Globus pallidus (tissue), 1 donor: ENCODE data around the gene ELK1.
A peak's percentile ranks its signal among the peaks of the same experiment; 100 is the strongest.

ENCODE experiments used
- DNase-seq: peaks from one replicate; pipeline ENCODE4 v3.0.0-alpha.2; 2015; ENCODE audit warnings: low spot score

Gene ELK1

DNA sequence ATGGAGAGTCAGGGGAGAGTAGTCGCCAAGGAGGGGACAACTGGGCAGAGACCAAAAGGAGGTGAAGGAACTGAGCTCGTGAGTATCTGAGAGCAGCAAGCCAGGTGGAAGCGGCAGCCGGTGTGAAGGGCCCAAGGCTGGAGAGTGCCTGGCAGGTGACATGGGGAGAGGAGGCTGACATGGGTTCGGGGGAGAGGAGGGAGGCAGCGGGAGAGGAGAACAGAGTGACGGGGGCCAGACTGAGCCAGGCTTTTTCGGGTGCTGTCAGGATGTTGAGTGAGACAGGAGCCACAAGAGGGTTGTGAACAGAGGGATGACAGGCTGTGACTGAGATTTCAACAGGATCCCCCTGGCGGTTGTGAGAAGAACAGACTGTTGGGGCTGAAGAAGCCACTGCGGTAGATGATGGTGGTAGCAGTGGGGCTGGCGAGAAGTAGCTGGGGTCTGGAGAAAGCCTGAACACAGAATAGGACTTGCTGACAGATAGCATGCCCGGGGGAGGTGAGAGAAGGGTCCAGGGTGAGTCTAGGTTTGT lies 5.7 kb downstream of the ELK1 start:
- DNase-seq = no peak

DNA sequence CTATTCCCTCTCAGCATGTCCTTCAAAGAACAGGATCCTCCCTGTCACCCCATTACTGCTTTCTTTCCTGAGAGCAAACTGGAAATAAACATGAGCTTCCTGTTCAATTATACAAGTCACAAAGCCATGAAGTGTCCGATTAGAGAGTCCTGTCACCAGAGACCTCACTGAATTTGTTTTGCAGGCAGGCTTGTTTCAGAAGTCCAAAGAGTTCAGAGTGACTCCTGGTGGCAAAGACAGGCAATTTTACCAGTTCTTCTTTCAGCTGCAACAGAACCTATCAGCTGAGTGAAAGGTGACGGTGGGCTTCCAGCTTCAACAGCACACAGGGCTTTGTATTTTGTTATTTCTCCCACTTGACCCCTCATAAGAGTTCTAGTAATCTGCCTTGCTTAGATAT lies 6.4 kb downstream of the ELK1 start:
- no peak for DNase-seq

DNA sequence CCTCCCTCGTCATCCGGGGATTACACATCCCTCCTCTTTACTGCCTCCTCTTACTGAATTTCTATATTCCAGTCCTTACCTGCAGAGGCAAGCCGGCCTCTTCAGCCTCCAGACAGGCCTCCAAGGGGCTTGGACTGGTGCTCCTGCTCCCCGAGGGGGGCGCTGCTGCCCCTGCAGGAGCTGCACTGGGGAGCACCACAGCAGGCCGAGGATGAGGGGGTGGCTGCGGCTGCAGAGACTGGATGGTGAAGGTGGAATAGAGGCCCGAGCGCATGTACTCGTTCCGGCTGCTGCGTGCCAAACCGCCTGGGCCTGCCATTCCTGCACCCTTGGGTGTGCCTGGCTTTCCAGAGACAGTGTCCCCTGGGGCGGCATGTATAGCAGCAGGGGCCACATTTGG lies 11.5 kb downstream of the ELK1 start:
- DNase-seq = no peak

DNA sequence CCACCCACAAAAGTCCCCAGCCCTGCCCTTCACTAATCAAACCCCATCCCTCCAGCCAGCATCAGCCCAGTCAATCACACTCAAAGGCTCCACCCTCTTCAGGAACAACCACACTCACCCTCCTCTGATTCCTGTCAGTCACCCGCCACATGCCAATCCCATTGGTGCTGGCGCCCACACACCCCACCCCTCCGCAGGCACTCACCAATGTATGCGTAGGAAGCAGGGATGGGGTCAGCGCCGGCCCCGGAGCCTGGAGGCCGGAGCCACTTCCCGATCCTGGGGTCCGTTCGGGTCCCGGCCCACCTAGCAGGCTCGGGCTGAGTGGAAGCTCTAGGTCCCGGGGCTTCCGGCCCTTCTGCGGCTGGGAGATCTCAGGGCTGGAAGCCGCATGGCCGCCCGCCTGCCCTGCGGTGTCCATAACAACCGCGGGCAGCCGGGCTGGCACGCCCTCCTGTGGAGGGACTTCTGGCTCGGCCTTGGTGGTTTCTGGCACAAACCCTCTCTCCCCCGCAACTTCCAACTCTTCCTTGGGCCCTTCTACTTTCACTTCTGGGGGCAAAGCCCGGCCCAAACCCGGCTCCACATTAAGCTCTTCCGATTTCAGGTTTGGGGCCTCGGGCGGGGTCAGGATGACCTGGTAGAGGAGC lies 12.7 kb downstream of the ELK1 start:
- peak; percentile 52 for DNase-seq

DNA sequence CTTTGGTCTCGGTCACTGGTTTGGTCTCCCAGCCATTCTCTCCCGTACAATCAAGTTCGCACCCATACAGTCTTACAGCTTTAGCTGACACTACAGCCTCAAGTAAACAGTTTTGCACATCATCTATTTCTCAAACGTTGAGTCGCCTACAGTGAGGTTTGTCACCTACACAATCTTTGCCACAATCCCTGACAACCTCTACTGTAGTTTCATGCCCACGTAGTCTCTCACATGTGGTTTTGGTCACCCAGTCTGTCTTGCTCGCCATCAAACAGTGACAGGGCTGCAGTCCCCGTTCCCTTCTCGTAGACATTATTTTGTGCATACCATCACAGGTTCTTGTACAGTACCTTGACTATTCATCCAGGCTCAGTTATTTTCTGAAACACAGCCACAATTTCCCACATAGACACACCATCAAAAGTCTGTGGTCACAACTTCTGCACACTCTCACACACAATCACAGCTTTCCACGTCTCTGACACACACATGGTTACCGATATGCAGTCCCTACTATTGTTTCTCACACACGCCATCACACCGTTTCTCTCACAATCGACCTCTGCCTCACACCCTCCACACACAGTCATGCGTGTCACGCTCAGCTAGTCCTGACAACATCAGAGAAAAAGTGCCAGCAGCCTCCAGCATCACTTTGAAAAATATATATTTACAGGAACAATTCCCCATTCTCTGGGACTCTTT lies 15.3 kb downstream of the ELK1 start:
- no peak for DNase-seq

DNA sequence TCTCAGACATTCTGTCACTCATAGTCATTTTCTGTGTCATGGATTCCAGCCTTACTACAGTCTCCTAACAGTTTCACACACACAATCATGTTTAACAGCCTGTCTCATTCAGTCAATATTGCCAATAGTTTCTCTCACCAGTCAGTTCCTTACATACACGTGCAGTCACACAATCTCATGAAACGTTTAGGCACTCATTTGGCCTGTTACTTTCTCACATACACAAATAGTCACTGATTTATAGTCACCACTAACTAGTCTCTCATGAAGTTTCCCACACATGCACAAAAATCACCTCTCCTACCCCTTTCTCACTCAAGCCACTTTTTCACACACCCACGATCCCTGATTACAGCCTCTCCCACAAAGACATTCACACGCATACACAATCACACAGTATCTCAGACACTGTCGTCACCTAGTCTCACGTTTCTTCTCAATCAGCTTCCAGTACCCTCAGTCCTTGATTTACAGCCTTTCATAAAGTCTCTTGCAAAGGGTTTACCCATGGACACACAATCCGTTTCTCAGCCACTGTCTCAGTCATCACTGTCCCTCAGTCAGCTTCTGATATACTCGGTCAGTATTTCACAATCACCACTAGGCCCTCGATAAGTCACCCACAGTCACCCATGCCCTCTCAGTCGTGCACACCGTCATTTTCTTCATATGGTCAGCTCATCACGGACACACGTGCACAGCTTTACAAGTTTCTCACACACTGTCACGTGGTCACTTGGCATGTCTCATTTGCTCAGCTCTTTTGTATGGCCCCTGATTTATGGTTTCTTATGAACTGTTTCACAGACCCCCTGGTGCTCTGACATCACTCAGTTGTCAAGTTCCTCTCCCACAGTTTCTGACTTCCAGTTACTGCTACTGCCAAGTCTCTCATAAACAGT lies 16.4 kb downstream of the ELK1 start:
- no peak for DNase-seq

DNA sequence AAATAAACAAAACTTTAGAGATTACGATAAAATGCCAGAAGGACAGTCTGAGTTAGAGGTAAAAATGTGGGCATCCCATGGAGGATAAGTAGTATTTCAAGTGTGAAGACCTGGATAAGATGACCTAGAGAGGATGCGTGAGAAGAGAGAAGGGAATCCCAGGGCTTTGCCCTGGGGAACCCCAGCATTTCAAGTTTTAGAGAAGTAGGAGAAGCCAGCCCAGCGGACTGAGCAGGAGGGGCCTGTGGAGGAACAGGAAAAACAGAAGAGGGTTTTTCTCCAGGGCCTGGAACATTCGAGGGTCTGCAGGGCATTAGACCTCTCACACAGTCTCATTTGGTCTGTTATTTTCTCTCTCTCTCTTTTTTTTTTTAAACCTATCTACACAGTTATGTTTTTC lies 17.7 kb downstream of the ELK1 start:
- DNase-seq = no peak

DNA sequence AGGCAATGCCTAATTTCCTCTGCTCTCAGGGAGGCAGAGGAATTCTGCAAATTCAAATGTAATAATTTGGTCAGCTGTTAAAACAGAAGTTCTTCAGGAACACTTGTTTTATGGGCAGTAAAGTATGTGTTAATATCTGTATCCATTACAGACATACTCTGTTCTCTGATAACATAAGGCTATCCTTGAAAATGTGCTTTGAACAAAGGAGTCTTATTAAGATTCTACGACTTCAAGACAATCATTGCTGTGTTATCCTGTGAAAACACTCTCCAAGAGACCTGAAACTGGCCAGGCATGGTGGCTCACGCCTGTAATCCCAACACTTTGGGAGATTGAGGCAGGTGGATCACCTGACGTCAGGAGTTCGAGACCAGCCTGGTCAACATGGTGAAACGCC lies 18.7 kb downstream of the ELK1 start:
- DNase-seq = no peak

DNA sequence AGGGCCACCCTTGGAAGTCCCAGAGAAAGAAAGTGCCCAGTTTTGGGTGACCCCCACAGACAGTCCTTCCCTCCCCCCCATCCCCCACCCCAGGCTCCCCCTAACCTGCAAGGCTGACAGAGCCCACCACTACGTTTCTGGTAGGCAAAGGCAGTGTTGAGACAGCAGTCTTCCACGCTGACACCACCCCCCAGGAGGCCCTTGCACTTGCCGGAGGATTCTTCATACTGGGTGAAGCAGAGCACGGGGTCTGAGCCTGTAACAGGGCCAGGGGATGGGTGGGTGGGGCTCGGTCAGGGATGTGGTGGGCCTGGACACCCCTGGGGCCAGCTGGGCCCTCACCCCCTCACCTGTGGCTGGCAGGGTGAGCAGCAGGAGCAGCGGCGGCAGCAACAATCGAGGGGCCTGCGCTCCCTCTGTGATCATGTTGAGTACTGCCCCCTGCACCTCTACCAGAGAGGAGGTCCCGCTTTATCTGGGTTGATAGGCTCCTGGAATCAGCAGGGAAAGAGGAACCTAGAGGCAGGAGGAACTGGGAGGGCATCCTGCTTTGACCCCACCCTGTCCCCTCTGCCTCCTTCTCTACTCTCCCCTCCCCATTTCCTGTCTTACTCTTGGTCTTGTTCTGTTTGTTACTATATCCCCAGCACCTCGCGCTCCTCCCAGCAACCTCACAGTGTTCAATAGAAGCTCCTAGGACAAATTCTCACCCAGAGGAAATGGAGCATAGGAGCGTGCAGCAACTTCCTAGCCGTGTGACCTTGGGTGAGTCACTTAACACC lies 20.8 kb downstream of the ELK1 start, which contains the start of gene CFP:
Gene CFP, minus strand, starts transcription at position 512 of the 782 bp plus-strand sequence. Its CDS starts 86 bp downstream, at position 426.
- no peak for DNase-seq

DNA sequence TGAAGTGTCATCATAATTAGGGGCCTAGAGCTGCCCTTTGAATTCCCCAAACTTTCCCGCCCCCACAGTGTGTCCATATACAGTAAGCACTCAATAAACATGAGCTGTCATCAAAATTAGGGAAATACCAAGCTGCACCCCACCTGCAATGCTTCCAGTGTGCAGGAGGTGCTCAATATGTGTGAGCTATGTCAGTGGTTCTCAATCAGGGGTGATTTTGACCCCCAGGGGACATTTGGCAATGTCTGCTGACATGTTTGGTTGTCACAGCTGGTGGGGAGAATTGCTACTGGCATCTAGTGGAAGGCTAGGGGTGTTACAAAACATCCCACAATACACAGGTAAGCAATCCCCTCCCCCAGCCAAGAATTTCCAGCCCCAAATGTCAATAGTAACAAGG lies 21.4 kb downstream of the ELK1 start:
- no peak for DNase-seq

DNA sequence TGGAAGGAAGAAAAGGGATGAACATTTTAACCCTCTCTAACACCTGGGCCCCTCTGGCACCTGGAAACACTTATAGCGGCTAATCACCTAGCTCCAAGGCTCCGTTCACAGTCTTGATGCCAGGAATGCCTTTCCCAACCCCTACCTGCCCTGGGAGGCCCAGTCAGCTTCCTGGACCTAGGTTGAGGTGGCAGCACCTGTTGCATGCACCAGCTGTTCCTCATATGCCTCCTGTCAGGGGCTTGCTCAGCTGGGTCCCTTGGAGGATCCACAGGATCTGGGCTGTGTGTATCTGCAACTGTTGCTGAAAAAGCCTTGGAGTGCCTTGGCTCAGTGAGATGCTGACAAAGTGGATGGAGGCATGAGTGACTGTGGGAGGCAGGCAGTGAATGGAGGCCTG lies 25.0 kb downstream of the ELK1 start:
- no peak for DNase-seq

DNA sequence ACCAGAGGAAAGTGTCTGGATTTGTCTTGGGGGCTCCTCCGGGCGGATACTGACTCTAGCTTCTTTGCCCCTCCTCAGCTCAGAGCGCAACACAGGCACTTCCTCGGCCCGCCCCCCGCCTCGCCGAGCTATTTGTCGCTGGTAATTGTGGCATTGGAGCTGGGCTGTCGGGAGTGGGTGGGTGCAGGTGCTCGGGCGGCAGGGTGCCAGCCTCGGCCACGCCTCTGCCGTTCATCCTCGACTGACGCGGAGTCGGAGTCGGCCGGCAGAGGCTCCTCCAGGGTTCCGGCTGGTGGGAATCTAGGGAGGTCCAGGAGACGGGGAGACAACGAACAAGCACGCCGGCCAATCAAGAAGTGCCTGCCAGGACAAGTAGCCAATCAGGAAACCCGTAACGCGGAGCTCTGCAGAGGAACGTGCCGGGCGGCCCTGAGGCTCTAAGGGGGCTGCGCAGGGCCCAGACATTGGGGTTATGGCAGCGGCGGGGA lies 26.8 kb downstream of the ELK1 start:
- DNase-seq = no peak

DNA sequence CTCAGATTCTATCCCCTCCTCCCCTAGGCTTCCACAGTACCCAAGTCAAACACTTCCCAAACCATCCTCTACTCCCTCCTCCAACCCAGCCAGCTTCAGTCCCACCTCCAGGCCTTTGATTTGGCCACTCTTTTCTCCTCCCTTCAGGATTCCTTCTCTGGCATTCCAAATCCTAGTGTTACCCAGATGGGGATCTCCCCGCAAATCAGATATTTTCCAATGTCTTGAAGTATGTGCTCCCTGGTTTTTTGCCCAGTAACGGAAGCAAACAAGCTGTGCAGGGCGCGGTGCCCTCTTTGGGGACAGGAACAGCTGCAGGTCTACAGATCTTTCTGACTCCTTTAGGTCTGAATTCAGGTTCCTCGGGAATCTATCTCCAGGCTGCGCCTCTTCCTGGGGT lies 28.5 kb downstream of the ELK1 start:
- no peak for DNase-seq

DNA sequence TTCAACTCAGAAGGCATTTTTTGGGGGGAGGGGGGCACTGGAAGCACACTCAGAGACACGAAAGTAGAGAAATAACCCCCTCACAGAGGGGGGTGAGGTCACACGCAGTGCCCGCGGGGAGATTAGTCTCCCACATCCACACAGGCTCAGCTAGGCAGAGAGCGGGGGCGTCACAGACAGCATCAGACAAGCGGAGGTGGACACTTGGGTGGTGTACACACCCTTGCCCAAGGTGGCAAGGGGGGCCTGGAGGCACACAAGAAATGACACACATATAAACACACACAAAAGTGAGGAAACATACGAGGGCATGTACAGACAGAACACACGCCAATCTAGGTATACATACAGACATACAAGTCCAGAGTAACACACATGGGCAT lies 30.1 kb downstream of the ELK1 start:
- DNase-seq = no peak

DNA sequence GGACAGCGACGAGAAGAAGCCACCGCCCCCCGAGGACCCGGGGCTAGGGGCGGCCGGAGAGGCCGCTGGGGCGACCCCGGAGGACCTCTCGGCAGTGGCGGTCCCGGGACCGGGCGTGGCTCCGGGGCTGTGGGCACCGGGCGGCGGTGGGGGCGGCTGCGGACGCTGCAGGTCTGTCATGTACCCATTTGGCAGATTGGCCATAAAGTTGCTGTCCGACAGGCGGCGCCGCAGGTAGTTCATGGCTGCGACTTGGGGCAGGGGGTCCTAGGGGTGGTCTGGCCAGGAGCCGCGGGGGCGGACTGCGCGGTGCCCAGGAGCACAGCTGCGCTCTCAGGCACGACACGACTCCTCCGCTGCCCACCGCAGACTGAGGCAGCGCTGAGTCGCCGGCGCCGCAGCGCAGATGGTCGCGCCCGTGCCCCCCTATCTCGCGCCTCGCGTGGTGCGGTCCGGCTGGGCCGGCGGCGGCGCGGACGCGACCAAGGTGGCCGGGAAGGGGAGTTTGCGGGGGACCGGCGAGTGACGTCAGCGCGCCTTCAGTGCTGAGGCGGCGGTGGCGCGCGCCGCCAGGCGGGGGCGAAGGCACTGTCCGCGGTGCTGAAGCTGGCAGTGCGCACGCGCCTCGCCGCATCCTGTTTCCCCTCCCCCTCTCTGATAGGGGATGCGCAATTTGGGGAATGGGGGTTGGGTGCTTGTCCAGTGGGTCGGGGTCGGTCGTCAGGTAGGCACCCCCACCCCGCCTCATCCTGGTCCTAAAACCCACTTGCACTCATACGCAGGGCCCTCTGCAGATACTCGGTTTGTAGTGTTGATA lies 30.7 kb downstream of the ELK1 start, which contains the start of gene SYN1:
Gene SYN1, minus strand, starts transcription at position 372 of the 817 bp plus-strand sequence. Its CDS starts 129 bp downstream, at position 243.
- DNase-seq = peak; percentile 76

DNA sequence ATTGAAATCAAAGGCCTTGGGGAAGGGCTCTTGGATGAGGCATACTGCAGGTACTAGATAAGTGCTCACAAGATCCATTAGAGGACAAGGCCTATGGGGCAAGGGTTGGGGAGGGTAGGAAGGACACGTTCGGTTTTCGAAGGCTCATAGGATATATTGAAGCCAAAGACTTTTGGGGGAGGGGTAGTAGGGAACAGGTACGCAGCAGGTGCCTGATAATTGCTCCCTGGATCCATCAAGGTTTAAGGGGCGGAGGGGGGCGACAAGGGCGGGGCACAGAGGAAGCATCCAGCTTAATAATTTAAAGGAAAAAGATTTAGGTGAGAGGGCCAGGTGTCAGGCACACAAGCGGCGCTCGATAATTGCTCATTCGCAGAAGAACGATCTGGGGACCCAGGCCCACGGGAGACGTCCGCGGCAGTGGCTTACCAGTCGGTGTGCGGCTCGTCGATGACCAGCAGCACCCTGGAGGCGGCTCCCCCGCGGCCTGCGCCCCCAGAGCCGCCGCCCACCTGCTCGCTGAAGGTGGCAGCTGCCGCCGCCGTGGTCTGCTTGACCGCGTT lies 31.4 kb downstream of the ELK1 start:
- no peak for DNase-seq

DNA sequence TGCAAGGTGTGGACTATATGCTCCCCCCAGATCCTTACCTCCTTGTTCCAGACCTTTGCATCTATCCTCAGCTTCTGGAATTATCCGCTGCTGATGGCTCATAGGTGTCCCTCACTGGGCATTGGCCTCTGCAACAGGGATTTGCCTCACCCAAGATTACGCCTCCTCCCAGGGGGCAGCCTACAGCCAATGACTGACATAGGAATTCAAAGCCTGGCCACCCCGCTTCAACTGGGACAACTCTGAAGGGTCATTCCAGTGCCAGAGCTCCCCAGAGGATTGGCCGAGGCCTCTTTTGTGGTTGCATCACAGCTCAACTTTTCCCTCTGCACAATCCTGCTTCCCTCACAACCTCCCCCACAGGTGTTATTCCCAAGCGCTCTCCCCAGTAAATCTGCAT lies 35.7 kb downstream of the ELK1 start:
- DNase-seq = no peak

DNA sequence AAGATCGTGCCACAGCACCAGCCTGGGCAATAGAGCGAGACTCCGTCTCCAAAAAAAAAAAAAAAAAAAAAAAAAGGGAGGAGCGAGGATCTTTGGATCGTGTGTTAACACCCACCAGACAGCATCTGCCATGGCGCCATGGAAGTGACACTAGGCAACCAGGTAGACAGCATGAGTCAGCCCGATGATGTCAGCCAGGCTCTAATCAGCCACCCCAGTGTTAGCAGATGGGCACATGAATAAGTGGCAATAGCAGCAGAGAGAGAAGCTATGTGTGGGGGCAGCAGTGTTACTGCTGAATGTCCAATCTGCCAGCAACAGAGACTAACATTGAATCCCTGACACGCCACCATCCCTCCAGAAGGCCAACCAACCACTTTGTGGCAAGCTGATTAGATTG lies 37.3 kb downstream of the ELK1 start:
- DNase-seq = no peak

DNA sequence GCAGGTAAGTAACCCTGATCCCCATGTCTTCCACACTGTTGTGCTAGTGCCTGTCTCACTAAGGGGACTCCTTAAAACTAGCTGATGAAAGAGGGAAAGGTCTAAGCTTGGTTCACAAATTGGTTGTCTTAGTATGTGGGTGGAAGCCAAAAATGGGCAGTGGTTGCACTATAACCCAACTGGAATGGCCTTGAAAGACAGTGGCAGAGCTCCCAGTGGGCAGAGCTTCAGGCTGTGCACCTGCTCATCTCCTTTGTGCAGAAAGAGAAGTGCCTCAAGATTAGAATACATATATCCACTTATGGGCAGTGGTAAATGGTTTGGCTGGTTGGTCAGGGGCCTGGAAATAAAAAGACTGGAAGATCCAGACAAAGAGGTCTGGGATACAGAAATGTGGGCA lies 37.9 kb downstream of the ELK1 start:
- DNase-seq = no peak

DNA sequence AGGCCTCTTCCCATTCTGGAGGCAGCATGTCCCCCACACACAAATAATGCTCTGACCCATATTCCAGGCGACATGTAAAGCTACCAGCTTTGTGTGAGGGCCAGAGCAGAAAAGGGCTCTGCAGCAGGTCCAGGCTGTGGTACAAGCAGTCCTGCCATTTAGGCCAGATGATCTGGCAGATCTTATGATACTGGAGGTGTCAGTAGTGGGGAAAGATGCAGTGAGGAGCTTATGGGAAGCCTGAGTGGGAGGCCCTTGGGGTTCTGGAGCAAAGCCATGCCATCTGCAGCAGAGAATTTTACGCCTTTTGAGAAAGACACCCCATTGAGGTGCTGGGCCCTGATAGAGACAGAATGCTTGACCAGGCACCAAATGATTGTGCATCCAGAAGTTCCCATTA lies 38.4 kb downstream of the ELK1 start:
- no peak for DNase-seq
